Choroid plexus epithelial cell (primary cell): Measurements from ENCODE around the gene TMEM123.
"Not testable (repeated sequence)": the region's sequence is repeated elsewhere in the genome, so short reads cannot be mapped to it uniquely, and the experiment has no call there.

Source experiments
- DNase-seq: peaks from one replicate; pipeline ENCODE4 v3.0.0-alpha.2; 2010; ENCODE audit warnings: low read depth
- H3K4me3 ChIP-seq: 2 replicates; pipeline ENCODE4 v1.5.1; 2011; ENCODE audit warnings: low read depth, mild to moderate bottlenecking, control low read depth, low read length, moderate library complexity
- TF ChIP-seq, protein P1 (sequence below): conservative IDR thresholded peaks from 2 replicates; pipeline ENCODE4 v1.5.1; 2011; ENCODE audit warnings: low read depth, mild to moderate bottlenecking, control low read depth, inconsistent platforms, low read length, moderate library complexity

TMEM123 gene

DNA sequence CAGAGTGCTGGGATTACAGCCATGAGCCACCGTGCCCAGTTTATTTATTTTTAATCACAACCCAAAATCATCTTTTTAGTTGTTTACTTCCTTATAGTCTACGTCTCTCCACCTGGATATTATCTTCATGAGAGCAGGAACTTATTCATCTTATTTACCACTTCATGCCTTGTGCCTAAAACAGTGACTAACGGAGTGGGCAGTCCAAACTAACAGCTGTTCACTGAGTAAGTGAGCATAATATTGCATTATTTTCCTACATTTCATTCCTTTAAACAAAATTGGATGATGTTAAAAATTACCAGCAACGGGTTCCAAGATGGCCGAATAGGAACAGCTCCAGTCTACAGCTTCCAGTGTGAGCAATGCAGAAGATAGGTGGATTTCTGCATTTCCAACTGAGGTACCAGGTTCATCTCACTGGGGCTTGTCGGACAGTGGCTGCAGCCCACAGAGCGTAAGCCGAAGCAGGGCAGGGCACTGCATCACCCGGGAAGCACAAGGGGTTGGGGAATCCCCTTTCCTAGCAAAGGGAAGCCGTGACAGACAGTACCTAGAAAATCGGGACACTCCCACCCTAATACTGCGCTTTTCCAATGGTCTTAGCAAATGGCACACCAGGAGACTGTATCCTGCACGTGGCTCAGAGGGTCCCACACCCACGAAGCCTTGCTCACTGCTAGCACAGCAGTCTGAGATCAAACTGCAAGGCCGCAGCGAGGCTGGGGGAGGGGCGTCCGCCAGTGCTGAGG lies 14.1 kb downstream of the TMEM123 start:
- TF ChIP-seq, protein P1, sequence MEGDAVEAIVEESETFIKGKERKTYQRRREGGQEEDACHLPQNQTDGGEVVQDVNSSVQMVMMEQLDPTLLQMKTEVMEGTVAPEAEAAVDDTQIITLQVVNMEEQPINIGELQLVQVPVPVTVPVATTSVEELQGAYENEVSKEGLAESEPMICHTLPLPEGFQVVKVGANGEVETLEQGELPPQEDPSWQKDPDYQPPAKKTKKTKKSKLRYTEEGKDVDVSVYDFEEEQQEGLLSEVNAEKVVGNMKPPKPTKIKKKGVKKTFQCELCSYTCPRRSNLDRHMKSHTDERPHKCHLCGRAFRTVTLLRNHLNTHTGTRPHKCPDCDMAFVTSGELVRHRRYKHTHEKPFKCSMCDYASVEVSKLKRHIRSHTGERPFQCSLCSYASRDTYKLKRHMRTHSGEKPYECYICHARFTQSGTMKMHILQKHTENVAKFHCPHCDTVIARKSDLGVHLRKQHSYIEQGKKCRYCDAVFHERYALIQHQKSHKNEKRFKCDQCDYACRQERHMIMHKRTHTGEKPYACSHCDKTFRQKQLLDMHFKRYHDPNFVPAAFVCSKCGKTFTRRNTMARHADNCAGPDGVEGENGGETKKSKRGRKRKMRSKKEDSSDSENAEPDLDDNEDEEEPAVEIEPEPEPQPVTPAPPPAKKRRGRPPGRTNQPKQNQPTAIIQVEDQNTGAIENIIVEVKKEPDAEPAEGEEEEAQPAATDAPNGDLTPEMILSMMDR, result no peak
- no peak overlapping the region for H3K4me3 ChIP-seq
- DNase-seq, result no peak

DNA sequence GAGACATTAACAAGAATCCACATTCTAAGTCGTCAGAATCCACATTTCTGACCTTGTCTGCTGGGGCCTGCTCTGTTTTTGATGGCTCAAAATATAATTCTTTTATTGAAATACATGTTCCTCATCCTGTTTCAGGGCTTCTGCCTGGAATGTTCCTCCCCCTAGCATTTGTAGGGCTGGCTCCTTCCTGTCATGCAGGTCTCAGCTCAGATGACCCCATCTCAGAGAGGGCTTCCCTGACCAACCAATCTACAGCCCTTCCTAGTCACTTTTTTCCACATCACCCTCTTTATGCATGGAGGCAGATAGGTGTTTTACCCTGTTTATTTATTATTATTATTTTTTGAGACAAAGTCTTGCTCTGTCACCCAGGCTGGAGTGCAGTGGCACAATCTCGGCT lies 14.8 kb downstream of the TMEM123 start:
- no peak for DNase-seq
- no peak overlapping the region for H3K4me3 ChIP-seq
- TF ChIP-seq, protein P1, result no peak

DNA sequence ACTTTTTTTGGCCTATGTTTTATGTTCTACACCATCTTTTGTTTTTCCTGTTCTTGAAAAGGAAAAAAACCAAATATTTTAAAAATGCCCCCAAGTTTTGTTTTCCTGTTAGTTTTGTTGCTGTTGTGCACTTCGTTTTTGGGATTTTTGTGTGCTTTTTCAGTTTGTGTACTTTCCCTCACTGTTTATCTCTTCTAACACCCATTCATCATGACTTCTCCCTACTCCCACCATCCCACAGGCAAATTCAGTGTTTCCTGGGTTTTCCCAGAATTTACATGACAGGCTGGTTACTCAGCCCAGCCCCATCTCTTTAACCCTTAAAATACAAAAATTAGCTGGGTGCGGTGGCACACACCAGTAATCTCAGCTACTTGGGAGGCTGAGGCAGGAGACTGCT lies 15.6 kb downstream of the TMEM123 start:
- DNase-seq, result no peak
- TF ChIP-seq, protein P1, result no peak
- H3K4me3 ChIP-seq, result no peak overlapping the region

GRCh38 chr11:102436561-102436960 lies 16.0 kb downstream of the TMEM123 start:
- TF ChIP-seq, protein P1, result no peak
- H3K4me3 ChIP-seq, result no peak overlapping the region
- no peak for DNase-seq

DNA sequence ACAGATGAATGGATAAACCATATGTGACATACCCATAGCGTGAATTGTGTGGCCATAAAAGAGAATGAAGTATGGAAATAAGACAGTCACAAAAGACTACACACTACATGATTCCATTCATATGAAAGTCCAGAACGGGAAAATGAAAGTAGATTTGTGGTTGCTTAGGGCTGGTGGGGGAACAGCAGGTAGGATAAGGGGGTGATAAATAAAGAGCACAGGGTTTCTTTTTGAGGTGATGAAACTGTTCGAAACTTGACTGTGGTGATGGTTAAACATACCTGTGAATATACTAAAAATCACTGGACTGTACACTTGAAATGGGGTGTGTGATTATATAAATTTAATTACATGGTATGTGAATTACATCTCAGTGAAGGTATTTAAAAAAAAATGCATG lies 16.9 kb downstream of the TMEM123 start:
- no peak for DNase-seq
- H3K4me3 ChIP-seq, result no peak overlapping the region
- TF ChIP-seq, protein P1, result no peak

DNA sequence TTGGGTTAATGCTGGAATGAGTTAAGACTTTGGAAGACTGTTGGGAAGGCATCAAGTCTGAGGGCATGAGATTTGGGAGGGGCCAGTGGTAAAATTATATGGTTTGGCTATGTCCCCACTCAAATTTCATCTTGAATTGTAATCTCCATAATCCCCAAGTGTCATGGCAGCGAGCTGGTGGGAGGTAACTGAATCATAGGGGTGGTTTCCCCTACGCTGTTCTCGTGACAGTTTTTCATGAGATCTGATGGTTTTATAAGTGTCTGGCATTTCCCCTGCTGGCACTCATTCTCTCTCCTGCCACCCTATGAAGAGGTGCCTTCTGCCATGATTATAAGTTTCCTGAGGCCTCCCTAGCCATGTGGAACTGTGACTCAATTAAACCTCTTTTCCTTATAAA lies 19.0 kb downstream of the TMEM123 start:
- H3K4me3 ChIP-seq, DNase-seq: not testable (repeated sequence)

GRCh38 chr11:102432560-102432959 lies 20.0 kb downstream of the TMEM123 start:
- DNase-seq, H3K4me3 ChIP-seq: not testable (repeated sequence)

- no peak for DNase-seq
- no peak overlapping the region for H3K4me3 ChIP-seq
- TF ChIP-seq, protein P1, result no peak
These were observed 21.2 kb downstream of the TMEM123 start for GRCh38 chr11:102431404-102431803.
